Upper lobe of left lung (tissue), 4 donors: ENCODE data around the gene MYH9.

Experiments used
- CTCF ChIP-seq, 6 experiments: fragments of 450-650 bp in 4 of 6; fragments of 200-600 bp in 2 of 6; sonication (generic) in 2 of 6; IDR thresholded peaks; one replicate each; pipeline ENCODE4 v1.5.1; 2016 to 2019; ENCODE audit warnings: antibody characterized with exemption in 6 of 6
- EP300 ChIP-seq, 4 donors: sonication (generic); formaldehyde crosslinking; IDR thresholded peaks; one replicate each; pipeline ENCODE4 v1.5.1; 2017; ENCODE audit warnings: antibody characterized with exemption in 4 of 4, control low read depth in 2 of 4
- POLR2A ChIP-seq, 4 donors: fragments of 450-650 bp; IDR thresholded peaks; one replicate each; pipeline ENCODE4 v1.5.1; 2016 to 2017; ENCODE audit warnings: antibody characterized with exemption in 4 of 4, mild to moderate bottlenecking in 2 of 4
- POLR2AphosphoS5 ChIP-seq, 2 donors: sonication (generic); formaldehyde crosslinking; IDR thresholded peaks; one replicate each; pipeline ENCODE4 v1.5.1; 2017; ENCODE audit warnings: antibody characterized with exemption in 2 of 2

DNA sequence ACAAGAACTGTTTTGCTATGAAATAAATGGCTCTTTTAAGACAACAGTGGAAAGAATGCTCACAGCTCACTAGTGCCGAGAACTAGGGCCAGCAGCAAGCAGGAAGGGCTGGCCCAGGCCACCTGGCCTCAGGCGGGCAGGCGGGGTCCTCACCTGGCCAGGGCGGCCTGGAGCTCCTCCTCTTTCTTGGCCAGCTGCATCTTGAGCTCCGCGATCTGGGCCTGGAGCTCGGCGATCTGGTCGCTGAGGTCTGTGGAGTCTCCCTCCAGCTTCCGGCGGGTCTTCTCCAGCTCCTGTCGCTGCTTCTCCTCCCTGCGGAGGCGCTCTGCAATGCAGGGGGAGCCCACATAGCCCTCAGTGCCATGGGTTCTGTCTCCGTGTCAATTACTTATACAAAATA lies 91.1 kb downstream of the MYH9 start:
- no peak for TF ChIP-seq CTCF (IDR thresholded peaks at IDR 0.05)
- TF ChIP-seq POLR2A (IDR thresholded peaks at IDR 0.05), result no peak
- TF ChIP-seq EP300 (IDR thresholded peaks at IDR 0.05), result no peak
- TF ChIP-seq POLR2AphosphoS5 (IDR thresholded peaks at IDR 0.05), result no peak
